ENCODE measurements around the gene POLR2M.

The POLR2M gene

GRCh38 chr15:57692709-57693108 is 13.8 kb upstream of the POLR2M start:
- no peak for DNase-seq

- DNase-seq: no peak
Observed at GRCh38 chr15:57694279-57694678, 12.2 kb upstream of the POLR2M start.

- DNase-seq: no peak
Observed at GRCh38 chr15:57696146-57696545, 10.4 kb upstream of the POLR2M start.

- no peak for DNase-seq
Observed at GRCh38 chr15:57697588-57697987, 8.9 kb upstream of the POLR2M start.

GRCh38 chr15:57698243-57698642 is 8.3 kb upstream of the POLR2M start:
- no peak for DNase-seq

- DNase-seq: no peak
Observed at GRCh38 chr15:57698991-57699390, 7.5 kb upstream of the POLR2M start.

- DNase-seq: no peak
Observed at GRCh38 chr15:57703387-57703786, 3.1 kb upstream of the POLR2M start.

- DNase-seq: no peak
Observed at GRCh38 chr15:57704441-57704840, 2.1 kb upstream of the POLR2M start.

- no peak for DNase-seq
Observed at GRCh38 chr15:57705746-57706404, 639 bp upstream of the POLR2M start.

GRCh38 chr15:57708047-57708446 is 1.5 kb downstream of the POLR2M start:
- no peak for DNase-seq

GRCh38 chr15:57718309-57718708 is 11.8 kb downstream of the POLR2M start:
- DNase-seq: no peak

- DNase-seq: no peak
Observed at GRCh38 chr15:57720867-57721266, 14.4 kb downstream of the POLR2M start.

- no peak for DNase-seq
Observed at GRCh38 chr15:57726411-57726810, 19.9 kb downstream of the POLR2M start.

GRCh38 chr15:57727031-57727430 is 20.5 kb downstream of the POLR2M start:
- DNase-seq: no peak

- no peak for DNase-seq
Observed at GRCh38 chr15:57728436-57728835, 21.9 kb downstream of the POLR2M start.

- no peak for DNase-seq
Observed at GRCh38 chr15:57730876-57731275, 24.4 kb downstream of the POLR2M start.

- DNase-seq: no peak
Observed at GRCh38 chr15:57731530-57732103, 25.1 kb downstream of the POLR2M start.

- DNase-seq: peak in 2 of 4 experiments; percentile 24 to 31
Observed at GRCh38 chr15:57732526-57733331, 26.2 kb downstream of the POLR2M start.

- no peak for DNase-seq
Observed at GRCh38 chr15:57734860-57735259, 28.3 kb downstream of the POLR2M start.

- no peak for DNase-seq
Observed at GRCh38 chr15:57735431-57735830, 28.9 kb downstream of the POLR2M start.

GRCh38 chr15:57735891-57736290 is 29.4 kb downstream of the POLR2M start:
- no peak for DNase-seq

GRCh38 chr15:57736591-57736990 is 30.1 kb downstream of the POLR2M start:
- no peak for DNase-seq

- DNase-seq: no peak
Observed at GRCh38 chr15:57738734-57739237, 32.3 kb downstream of the POLR2M start.

- DNase-seq: no peak
Observed at GRCh38 chr15:57740048-57740447, 33.5 kb downstream of the POLR2M start.
